ENCODE measurements around the gene DAP. TPM values are rescaled to one million over a fixed set of nuclear protein-coding genes. Genes with fewer than 3 reads are reported as not detected.

The DAP gene
- total RNA-seq, 1 experiment from 2014 or later = 47.7 TPM

DNA sequence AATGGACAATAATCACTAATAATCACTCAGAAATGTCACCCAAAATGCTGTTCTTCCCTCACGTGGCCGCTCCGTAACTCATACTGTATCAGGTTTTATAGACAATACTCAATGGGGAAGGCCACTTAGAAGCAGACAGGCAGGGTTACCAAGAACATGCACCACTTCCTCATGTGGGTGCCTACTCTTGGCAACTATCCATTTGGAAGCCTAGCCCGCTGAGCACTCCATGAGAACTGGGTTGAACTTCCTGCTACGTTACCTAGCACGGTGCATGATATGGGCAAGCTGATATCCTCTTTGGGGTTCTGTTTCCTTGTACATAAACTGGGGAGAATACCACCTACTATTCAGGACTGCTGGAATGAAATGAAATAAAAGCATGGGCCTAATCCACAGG, 14.3 kb downstream of the DAP start (continued):
- TF ChIP-seq, protein P1, sequence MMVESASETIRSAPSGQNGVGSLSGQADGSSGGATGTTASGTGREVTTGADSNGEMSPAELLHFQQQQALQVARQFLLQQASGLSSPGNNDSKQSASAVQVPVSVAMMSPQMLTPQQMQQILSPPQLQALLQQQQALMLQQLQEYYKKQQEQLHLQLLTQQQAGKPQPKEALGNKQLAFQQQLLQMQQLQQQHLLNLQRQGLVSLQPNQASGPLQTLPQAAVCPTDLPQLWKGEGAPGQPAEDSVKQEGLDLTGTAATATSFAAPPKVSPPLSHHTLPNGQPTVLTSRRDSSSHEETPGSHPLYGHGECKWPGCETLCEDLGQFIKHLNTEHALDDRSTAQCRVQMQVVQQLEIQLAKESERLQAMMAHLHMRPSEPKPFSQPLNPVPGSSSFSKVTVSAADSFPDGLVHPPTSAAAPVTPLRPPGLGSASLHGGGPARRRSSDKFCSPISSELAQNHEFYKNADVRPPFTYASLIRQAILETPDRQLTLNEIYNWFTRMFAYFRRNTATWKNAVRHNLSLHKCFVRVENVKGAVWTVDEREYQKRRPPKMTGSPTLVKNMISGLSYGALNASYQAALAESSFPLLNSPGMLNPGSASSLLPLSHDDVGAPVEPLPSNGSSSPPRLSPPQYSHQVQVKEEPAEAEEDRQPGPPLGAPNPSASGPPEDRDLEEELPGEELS (CRISPR knock-in tag; IDR thresholded peaks at IDR 0.05) = no peak
- TF ChIP-seq HMGA2 (CRISPR knock-in tag; IDR thresholded peaks at IDR 0.05) = no peak
- no peak for TF ChIP-seq OVOL2 (CRISPR knock-in tag; IDR thresholded peaks at IDR 0.05; ENCODE audit: borderline replicate concordance)
- TF ChIP-seq, protein P2, sequence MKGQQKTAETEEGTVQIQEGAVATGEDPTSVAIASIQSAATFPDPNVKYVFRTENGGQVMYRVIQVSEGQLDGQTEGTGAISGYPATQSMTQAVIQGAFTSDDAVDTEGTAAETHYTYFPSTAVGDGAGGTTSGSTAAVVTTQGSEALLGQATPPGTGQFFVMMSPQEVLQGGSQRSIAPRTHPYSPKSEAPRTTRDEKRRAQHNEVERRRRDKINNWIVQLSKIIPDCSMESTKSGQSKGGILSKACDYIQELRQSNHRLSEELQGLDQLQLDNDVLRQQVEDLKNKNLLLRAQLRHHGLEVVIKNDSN (CRISPR knock-in tag; IDR thresholded peaks at IDR 0.05) = no peak
- no peak for TF ChIP-seq ZNF671 (CRISPR knock-in tag; IDR thresholded peaks at IDR 0.05)

DNA sequence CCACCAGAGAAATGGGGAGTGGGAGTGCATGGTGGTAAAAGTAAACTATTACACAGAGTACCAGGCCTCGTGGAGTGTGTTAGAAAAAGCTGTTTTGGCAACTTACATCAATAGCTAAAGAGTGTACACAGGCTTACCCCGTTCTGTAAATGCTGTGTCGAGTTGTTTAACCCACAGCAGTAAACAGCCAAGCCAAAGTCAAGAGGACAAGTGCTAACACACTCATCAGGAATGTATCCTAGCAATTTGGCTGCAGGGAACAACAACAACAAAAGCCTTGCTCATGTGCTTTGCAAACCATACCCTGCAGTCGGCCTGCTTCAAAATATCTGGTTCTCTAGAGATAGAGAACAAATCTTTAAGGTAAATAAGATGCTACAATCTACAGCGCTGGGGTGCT, 15.9 kb downstream of the DAP start:
- Mint-ChIP-seq H3K4me1 (no peaks in the 10 kb centered on the region), H3K4me3 (no peak overlapping the region), H3K27ac (no peak overlapping the region), H3K27me3 (ENCODE audit: low read depth) (no peaks in the 10 kb centered on the region), H3K9me3 (peaks cover 21% of the 10 kb centered on the region), H3K36me3 (peaks cover 51% of the 10 kb centered on the region)
- no peak for DNase-seq (ENCODE audit: low spot score)
- POLR2A ChIA-PET = no interaction called here
- CTCF ChIA-PET = no interaction called here
- TF ChIP-seq, protein P3, sequence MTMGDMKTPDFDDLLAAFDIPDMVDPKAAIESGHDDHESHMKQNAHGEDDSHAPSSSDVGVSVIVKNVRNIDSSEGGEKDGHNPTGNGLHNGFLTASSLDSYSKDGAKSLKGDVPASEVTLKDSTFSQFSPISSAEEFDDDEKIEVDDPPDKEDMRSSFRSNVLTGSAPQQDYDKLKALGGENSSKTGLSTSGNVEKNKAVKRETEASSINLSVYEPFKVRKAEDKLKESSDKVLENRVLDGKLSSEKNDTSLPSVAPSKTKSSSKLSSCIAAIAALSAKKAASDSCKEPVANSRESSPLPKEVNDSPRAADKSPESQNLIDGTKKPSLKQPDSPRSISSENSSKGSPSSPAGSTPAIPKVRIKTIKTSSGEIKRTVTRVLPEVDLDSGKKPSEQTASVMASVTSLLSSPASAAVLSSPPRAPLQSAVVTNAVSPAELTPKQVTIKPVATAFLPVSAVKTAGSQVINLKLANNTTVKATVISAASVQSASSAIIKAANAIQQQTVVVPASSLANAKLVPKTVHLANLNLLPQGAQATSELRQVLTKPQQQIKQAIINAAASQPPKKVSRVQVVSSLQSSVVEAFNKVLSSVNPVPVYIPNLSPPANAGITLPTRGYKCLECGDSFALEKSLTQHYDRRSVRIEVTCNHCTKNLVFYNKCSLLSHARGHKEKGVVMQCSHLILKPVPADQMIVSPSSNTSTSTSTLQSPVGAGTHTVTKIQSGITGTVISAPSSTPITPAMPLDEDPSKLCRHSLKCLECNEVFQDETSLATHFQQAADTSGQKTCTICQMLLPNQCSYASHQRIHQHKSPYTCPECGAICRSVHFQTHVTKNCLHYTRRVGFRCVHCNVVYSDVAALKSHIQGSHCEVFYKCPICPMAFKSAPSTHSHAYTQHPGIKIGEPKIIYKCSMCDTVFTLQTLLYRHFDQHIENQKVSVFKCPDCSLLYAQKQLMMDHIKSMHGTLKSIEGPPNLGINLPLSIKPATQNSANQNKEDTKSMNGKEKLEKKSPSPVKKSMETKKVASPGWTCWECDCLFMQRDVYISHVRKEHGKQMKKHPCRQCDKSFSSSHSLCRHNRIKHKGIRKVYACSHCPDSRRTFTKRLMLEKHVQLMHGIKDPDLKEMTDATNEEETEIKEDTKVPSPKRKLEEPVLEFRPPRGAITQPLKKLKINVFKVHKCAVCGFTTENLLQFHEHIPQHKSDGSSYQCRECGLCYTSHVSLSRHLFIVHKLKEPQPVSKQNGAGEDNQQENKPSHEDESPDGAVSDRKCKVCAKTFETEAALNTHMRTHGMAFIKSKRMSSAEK (CRISPR knock-in tag; IDR thresholded peaks at IDR 0.05; ENCODE audit: borderline replicate concordance) = no peak
- TF ChIP-seq NR3C1 (CRISPR knock-in tag; conservative IDR thresholded peaks at IDR 0.05; ENCODE audit: low read depth) = no peak
- no peak for ATAC-seq

DNA sequence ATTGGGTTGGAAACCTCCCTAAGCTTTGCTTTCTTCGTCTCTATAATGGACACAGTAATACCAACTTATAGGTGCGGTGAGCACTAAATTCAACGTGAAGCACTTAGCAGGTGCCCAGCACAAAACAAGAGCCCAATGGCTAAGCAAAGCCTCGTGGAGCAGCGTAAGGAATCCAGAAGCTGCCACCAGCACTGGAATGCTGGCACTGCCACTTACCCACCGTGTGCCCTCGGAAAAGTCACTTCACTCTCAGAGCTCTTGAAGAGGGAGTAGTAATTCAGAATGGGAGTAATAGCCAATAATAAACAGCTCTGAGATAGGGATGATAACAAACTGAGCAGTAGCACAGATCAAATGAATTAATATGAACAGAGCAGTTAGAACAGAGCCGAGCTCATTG, 16.4 kb downstream of the DAP start:
- no peak for DNase-seq (ENCODE audit: low spot score)
- POLR2A ChIA-PET = no interaction called here

More for the DNA sequence above, 16.4 kb downstream of the DAP start:
- Mint-ChIP-seq H3K4me1 (no peaks in the 10 kb centered on the region), H3K36me3 (peaks cover 55% of the 10 kb centered on the region), H3K27ac (no peak overlapping the region), H3K9me3 (peaks cover 25% of the 10 kb centered on the region), H3K4me3 (no peak overlapping the region), H3K27me3 (ENCODE audit: low read depth) (no peaks in the 10 kb centered on the region)
- TF ChIP-seq OVOL2 (CRISPR knock-in tag; IDR thresholded peaks at IDR 0.05; ENCODE audit: borderline replicate concordance) = no peak
- TF ChIP-seq, protein P4, sequence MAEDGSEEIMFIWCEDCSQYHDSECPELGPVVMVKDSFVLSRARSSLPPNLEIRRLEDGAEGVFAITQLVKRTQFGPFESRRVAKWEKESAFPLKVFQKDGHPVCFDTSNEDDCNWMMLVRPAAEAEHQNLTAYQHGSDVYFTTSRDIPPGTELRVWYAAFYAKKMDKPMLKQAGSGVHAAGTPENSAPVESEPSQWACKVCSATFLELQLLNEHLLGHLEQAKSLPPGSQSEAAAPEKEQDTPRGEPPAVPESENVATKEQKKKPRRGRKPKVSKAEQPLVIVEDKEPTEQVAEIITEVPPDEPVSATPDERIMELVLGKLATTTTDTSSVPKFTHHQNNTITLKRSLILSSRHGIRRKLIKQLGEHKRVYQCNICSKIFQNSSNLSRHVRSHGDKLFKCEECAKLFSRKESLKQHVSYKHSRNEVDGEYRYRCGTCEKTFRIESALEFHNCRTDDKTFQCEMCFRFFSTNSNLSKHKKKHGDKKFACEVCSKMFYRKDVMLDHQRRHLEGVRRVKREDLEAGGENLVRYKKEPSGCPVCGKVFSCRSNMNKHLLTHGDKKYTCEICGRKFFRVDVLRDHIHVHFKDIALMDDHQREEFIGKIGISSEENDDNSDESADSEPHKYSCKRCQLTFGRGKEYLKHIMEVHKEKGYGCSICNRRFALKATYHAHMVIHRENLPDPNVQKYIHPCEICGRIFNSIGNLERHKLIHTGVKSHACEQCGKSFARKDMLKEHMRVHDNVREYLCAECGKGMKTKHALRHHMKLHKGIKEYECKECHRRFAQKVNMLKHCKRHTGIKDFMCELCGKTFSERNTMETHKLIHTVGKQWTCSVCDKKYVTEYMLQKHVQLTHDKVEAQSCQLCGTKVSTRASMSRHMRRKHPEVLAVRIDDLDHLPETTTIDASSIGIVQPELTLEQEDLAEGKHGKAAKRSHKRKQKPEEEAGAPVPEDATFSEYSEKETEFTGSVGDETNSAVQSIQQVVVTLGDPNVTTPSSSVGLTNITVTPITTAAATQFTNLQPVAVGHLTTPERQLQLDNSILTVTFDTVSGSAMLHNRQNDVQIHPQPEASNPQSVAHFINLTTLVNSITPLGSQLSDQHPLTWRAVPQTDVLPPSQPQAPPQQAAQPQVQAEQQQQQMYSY (CRISPR knock-in tag; IDR thresholded peaks at IDR 0.05) = no peak
- TF ChIP-seq KAT7 (CRISPR knock-in tag; IDR thresholded peaks at IDR 0.05; ENCODE audit: borderline replicate concordance) = no peak
- ATAC-seq = no peak
- CTCF ChIA-PET = no interaction called here
